ENCODE measurements around the gene EIPR1. TPM values are rescaled to one million over a fixed set of nuclear protein-coding genes. Genes with fewer than 3 reads are reported as not detected.

EIPR1 gene
- total and polyA plus RNA-seq, 2 experiments from 2014 or later = 17.4 to 46.3 TPM

GRCh38 chr2:3194828-3195227 is 182.8 kb downstream of the EIPR1 start (continued):
- no peak for TF ChIP-seq ZNF462 (CRISPR knock-in tag; IDR thresholded peaks at IDR 0.05)
- TF ChIP-seq CTCF (conservative IDR thresholded peaks at IDR 0.05; ENCODE audit: low read depth in 2 of 2) = no peak
- no peak for TF ChIP-seq STAT1 (IDR thresholded peaks at IDR 0.05; ENCODE audit: unreplicated experiment)

- no peak overlapping the region for H3K27ac Mint-ChIP-seq
- no peak for ATAC-seq
- TF ChIP-seq EZH2phosphoT487 (IDR thresholded peaks at IDR 0.05; ENCODE audit: unreplicated experiment) (no peak), STAT1 (IDR thresholded peaks at IDR 0.05; ENCODE audit: unreplicated experiment) (no peak), EZH2 (IDR thresholded peaks at IDR 0.05; ENCODE audit: low read depth, unreplicated experiment) (no peak), POLR2AphosphoS5 (IDR thresholded peaks at IDR 0.05; ENCODE audit: low read depth) (no peak), ZNF114 (CRISPR knock-in tag; IDR thresholded peaks at IDR 0.05) (no peak), ETS1 (IDR thresholded peaks at IDR 0.05) (no peak)
Observed at GRCh38 chr2:3193443-3194330, 183.9 kb downstream of the EIPR1 start.

More at GRCh38 chr2:3193443-3194330, 183.9 kb downstream of the EIPR1 start:
- Mint-ChIP-seq H3K36me3 (ENCODE audit: low read depth) (peaks cover 13% of the 10 kb centered on the region; the same call in 2 of the 3 replicates), H3K4me3 (no peak overlapping the region), H3K4me1 (peaks cover 20% of the 10 kb centered on the region), H3K27me3 (ENCODE audit: insufficient read depth, low read depth, poor library complexity) (peaks cover 14% of the 10 kb centered on the region), H3K9me3 (peaks cover 6% of the 10 kb centered on the region)
- no peak overlapping the region for H3K4me2 ChIP-seq
- no peaks in the 10 kb centered on the region for H3K79me2 ChIP-seq (replicated peaks; ENCODE audit: insufficient read depth)
- no peaks in the 10 kb centered on the region for H3F3A ChIP-seq (replicated peaks; ENCODE audit: low read depth)
- no peak overlapping the region for H3K4me3 ChIP-seq
- no peaks in the 10 kb centered on the region for H3K9me2 ChIP-seq (ENCODE audit: insufficient read depth)
- H3K27me3 ChIP-seq (ENCODE audit: insufficient read depth) = no peaks in the 10 kb centered on the region
- no peak overlapping the region for H2AFZ ChIP-seq
- peaks cover 9% of the 10 kb centered on the region; the same call in 1 of the 2 replicates for H3K4me1 ChIP-seq (ENCODE audit: insufficient read depth)
- no peak for DNase-seq (ENCODE audit: low spot score)
- H4K20me1 ChIP-seq (replicated peaks; ENCODE audit: insufficient read depth) = no peaks in the 10 kb centered on the region; the same call in none of the 2 replicates
- H3K36me3 ChIP-seq (ENCODE audit: insufficient read depth) = no peaks in the 10 kb centered on the region
- no peak overlapping the region for H3K27ac ChIP-seq (ENCODE audit: low read depth)
